Left ventricle myocardium inferior (tissue), 1 donor: ENCODE data around the gene UVRAG. TPM values are rescaled to one million over a fixed set of nuclear protein-coding genes. Genes with fewer than 3 reads are reported as not detected.

Source experiments
- DNase-seq: peaks from one replicate; pipeline ENCODE4 v3.0.0-alpha.2; 2020
- H3K27ac ChIP-seq: fragments of 200-600 bp; replicated peaks from 2 replicates; pipeline ENCODE4 v1.8.0; 2021
- H3K27me3 ChIP-seq: fragments of 200-600 bp; 2 replicates; pipeline ENCODE4 v1.8.0; 2021; ENCODE audit warnings: low read depth
- H3K36me3 ChIP-seq: fragments of 200-600 bp; 2 replicates; pipeline ENCODE4 v1.8.0; 2021
- H3K4me1 ChIP-seq: fragments of 200-600 bp; 2 replicates; pipeline ENCODE4 v1.8.0; 2021
- H3K4me3 ChIP-seq: fragments of 200-600 bp; 2 replicates; pipeline ENCODE4 v1.8.0; 2021; ENCODE audit warnings: mild to moderate bottlenecking, moderate library complexity
- H3K9me3 ChIP-seq: fragments of 200-600 bp; replicated peaks from 2 replicates; pipeline ENCODE4 v1.8.0; 2021
- CTCF ChIP-seq: fragments of 200-600 bp; IDR thresholded peaks from 2 replicates; pipeline ENCODE4 v1.8.0; 2021; ENCODE audit warnings: antibody characterized with exemption, mild to moderate bottlenecking, borderline replicate concordance
- intact Hi-C: fragments of 100-400 bp; cut with micrococcal nuclease; formaldehyde crosslinking; loops from one replicate; pipeline ENCODE4 v1.11.0; 2022
- total RNA-seq: library from RNA; stranded (reverse); fragmentation: NEBNext Ultra II Directional; extraction: Animal tissue kit (Norgen Biotek cat#: 25700); gene quantifications from one replicate; pipeline ENCODE4 v1.2.1, GENCODE V29; 2021
- donor health status: DM: no; HTN: yes; CAD: no; lungs with severe emphysema.

The UVRAG gene
- total RNA-seq, 1 donor from 2014 or later = 11.4 TPM

GRCh38 chr11:76090821-76091220 is 275.8 kb downstream of the UVRAG start:
- no peak for DNase-seq
- Histone ChIP-seq H3K27me3 (no peaks in the 10 kb centered on the region), H3K36me3 (peaks cover 13% of the 10 kb centered on the region), H3K4me3 (no peak overlapping the region), H3K9me3 (peaks cover 17% of the 10 kb centered on the region), H3K4me1 (peaks cover 26% of the 10 kb centered on the region), H3K27ac (no peak overlapping the region)
- intact Hi-C loops = no loop called here
- TF ChIP-seq CTCF = no peak

GRCh38 chr11:76094740-76095139 is 279.7 kb downstream of the UVRAG start:
- no peak for DNase-seq
- H3K27ac ChIP-seq = peak overlapping the region; percentile 25

GRCh38 chr11:76095891-76096290 is 280.9 kb downstream of the UVRAG start:
- Histone ChIP-seq H3K36me3 (peaks cover 2% of the 10 kb centered on the region), H3K9me3 (peaks cover 9% of the 10 kb centered on the region), H3K27me3 (no peaks in the 10 kb centered on the region), H3K4me3 (no peak overlapping the region), H3K4me1 (peaks cover 15% of the 10 kb centered on the region), H3K27ac (no peak overlapping the region)
- intact Hi-C loops = no loop called here
- DNase-seq = no peak
- no peak for TF ChIP-seq CTCF

More at GRCh38 chr11:76094740-76095139, 279.7 kb downstream of the UVRAG start:
- TF ChIP-seq CTCF = no peak
- Histone ChIP-seq H3K4me3 (no peak overlapping the region), H3K27me3 (no peaks in the 10 kb centered on the region), H3K4me1 (peaks cover 15% of the 10 kb centered on the region), H3K36me3 (peaks cover 13% of the 10 kb centered on the region), H3K9me3 (peaks cover 17% of the 10 kb centered on the region)
- intact Hi-C loops = no loop called here

- Histone ChIP-seq H3K36me3 (no peaks in the 10 kb centered on the region), H3K9me3 (peaks cover 2% of the 10 kb centered on the region), H3K27me3 (no peaks in the 10 kb centered on the region), H3K4me1 (peaks cover 15% of the 10 kb centered on the region), H3K4me3 (no peak overlapping the region), H3K27ac (no peak overlapping the region)
- DNase-seq = no peak
- intact Hi-C loops = no loop called here
- no peak for TF ChIP-seq CTCF
Measured at GRCh38 chr11:76096552-76096951, 281.5 kb downstream of the UVRAG start.

- Histone ChIP-seq H3K9me3 (no peaks in the 10 kb centered on the region), H3K36me3 (no peaks in the 10 kb centered on the region), H3K4me1 (peaks cover 21% of the 10 kb centered on the region), H3K4me3 (no peak overlapping the region), H3K27me3 (no peaks in the 10 kb centered on the region), H3K27ac (no peak overlapping the region)
- intact Hi-C loops = no loop called here
- DNase-seq = peak; percentile 59
- no peak for TF ChIP-seq CTCF
Measured at GRCh38 chr11:76102802-76103201, 287.8 kb downstream of the UVRAG start.

GRCh38 chr11:76103460-76103859 is 288.4 kb downstream of the UVRAG start:
- no peak for TF ChIP-seq CTCF
- H3K27me3 ChIP-seq = no peaks in the 10 kb centered on the region
- DNase-seq = no peak
- no peak overlapping the region for H3K4me3 ChIP-seq
- H3K4me1 ChIP-seq = peaks cover 24% of the 10 kb centered on the region
- intact Hi-C loops = no loop called here
- H3K9me3 ChIP-seq = no peaks in the 10 kb centered on the region
- H3K27ac ChIP-seq = no peak overlapping the region
- H3K36me3 ChIP-seq = no peaks in the 10 kb centered on the region
